Measurements from ENCODE around the gene PPM1A.

GRCh38 chr14:60276347-60276746, 27.3 kb downstream of the PPM1A start:
- TF ChIP-seq CTCF (conservative IDR thresholded peaks at IDR 0.05 in 1 of 2, IDR thresholded peaks at IDR 0.05 in 1 of 2; ENCODE audit: extremely low read depth in 1 of 2, insufficient read depth in 1 of 2, low read depth in 1 of 2, low read length in 2 of 2) (no peak), EZH2 (IDR thresholded peaks at IDR 0.05; ENCODE audit: borderline replicate concordance, low read length) (no peak)

Measured in mammary epithelial cell (primary cell).